ENCODE results near the gene PLSCR1.
"Not testable (repeated sequence)": the region's sequence is repeated elsewhere in the genome, so short reads cannot be mapped to it uniquely, and the experiment has no call there.

The PLSCR1 gene

DNA sequence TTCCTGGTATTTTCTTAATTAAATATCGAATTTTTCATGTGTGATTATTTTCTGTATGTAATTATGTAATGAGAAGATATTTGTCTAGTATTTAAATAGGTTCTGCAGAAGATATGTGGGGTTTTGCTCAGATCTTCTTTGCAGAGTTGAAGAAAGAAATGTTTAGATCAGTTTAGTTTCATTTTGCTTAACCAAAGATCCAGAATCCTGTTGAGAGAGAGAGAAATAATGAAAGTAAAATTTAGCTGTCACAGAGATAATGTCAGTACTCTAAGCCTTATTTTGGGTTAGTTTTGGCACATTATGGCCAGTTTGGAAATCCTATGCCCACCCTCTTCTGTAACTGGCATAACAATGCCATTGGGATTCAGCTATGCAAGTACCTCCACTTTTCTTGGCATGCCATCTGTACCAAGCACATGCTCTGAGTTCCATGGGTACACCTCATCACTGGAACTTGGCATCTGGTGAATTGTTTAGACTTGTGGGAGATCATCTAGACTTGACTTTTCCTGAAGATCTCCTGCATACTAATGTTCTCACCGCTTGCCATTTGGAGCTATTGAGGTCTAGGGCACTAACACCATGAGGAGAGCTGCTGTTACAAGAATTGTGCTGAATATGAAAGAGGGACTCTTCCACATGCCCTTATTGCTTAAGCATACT is 30.9 kb downstream of the PLSCR1 start:
- no peak for DNase-seq (ENCODE audit: low read depth)

DNA sequence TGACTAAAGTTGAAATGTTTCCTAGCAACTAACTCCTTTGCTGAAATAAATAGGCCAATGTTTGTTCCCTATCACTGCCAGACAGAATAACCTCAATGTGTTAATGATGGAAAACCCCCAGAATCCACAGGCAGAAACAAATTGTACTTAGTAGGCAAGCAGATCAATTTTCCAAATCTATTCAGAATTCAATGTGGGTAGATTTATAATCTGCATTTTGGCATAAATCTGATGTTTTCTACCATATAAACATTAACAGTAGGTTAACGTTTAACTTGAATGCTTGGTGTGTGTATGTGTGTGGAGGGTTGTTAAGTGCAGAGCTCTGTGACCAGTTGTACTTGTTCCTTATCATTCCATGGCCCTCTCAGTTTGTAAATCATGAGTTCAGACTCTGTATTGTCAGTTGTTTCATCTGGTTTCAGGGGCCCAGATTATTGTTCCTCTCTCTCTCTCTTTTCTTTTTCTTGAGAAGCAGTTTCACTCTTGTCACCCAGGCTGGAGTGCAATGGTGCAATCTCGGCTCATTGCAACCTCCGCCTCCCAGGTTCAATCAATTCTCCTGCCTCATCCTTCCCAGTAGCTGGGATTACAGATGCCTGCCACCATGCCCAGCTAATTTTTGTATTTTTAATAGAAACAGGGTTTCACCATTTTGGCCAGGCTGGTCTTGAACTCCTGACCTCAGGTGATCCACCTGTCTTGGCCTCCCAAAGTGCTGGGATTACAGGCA is 32.8 kb downstream of the PLSCR1 start:
- DNase-seq (ENCODE audit: low read depth): no peak

DNA sequence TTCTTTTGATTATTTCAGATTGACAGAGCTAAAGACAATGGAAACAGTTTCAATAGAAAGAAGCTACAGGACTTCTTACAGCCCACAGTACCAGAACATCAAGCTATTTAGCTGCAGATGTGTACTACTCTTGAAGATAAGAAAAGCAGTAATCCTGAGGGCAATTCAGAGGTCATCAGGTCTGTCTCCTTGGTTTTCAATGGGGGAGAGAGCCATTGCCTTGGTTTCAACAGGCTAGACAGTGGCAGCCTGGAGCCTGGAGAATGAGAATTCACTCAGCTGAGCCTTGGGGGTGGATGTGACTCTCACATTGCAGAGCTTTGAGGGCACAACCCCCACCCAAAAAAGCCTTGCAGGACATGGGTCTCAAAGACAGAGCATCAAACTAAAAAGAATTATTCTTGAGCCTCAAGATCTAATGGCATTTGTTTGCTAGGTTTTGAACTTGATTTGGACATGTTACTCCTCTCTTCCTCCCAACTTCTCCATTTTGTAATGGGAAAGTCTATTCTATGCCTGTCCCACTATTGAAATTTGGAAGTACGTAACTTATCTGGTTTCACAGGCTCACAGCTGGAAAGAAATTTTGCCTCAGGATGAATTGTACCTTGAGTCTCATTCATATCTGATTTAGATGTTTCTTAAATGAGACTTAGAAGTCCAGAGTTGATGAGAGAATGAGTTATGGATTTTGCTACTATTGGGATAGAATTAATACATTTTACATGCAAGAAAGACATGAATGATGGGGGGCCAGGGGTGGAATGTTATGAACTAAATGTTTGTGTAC is 36.9 kb downstream of the PLSCR1 start:
- DNase-seq (ENCODE audit: low read depth): no peak

DNA sequence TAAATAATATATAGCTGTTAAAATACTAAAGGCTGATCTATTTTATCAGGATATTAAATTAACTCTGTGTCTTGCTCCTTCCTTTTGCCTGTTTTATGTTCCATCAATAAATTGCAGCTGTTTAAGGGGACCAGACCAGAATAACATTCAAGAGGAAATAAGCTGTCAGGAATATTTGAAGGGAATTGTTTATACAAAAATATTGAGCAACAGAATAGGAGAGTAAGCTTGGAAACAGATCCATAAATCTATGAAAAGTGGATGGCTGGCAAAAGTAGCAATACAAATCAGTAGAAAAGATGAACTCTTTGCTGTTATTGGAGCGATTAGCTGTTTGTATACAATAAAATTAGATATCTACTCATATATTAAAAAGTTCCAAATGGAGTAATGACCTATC is 38.9 kb downstream of the PLSCR1 start:
- DNase-seq (ENCODE audit: low read depth): no peak

DNA sequence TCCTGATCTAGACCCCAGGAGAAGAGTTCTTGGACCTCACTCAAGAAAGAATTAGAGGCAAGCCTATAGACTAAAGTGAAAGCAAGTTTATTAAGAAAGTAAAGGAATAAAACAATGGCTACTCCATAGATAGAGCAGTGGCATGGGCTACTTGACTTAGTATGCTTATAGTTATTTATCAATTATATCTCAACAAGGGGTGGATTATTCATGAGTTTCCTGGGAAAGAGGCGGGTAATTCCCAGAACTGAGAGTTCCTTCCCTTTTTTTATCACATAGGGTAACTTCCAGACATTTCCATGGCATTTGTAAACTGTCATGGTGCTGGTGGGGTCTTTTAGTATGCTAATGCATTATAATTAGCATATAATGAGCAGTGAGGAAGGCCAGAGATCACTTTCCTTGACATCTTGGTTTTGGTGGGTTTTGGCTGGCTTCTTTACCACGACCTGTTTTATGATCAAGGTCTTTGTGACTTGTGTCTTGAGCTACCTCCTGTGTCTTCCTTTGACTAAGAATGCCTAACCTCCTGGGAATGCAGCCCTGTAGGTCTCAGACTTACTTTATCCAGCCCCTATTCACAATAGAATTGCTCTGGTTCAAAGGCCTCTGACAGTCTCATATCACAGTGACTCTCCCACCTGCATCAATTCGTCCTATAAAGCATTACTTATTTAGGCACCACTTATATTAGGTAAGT is 39.8 kb downstream of the PLSCR1 start:
- no peak for DNase-seq (ENCODE audit: low read depth)

DNA sequence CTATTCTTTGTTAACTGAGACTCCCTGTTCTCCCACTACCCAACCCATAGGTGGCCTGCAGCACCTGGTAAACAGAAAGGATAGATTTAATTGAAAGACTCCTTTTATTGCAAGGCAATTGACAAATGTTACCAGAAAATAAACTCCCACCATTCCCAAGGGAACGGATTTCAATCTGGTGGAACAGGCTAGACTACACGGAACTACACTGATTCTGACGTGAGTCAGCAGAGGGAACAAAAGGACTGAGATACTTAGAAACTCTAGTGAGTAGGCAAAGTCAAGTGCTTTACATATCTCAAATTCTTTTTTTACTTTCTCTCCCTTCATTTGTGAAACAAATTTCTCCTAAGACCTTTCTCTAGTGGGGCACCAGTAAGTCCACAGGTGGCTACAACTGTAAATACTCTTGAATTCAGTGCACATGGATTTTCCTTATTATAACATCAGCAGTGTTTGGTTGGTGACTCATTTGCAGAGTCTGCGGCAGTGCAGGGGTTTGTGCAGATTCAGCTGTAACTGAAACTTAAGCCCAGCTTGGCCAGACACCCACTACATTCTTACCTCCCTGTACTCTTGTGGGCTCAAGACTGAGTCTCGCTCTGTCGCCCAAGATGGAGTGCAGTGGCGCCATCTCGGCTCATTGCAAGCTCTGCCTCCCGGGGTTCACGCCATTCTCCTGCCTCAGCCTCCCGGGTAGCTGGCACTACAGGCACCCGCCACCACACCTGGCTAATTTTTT is 40.8 kb downstream of the PLSCR1 start:
- no peak for DNase-seq (ENCODE audit: low read depth)

DNA sequence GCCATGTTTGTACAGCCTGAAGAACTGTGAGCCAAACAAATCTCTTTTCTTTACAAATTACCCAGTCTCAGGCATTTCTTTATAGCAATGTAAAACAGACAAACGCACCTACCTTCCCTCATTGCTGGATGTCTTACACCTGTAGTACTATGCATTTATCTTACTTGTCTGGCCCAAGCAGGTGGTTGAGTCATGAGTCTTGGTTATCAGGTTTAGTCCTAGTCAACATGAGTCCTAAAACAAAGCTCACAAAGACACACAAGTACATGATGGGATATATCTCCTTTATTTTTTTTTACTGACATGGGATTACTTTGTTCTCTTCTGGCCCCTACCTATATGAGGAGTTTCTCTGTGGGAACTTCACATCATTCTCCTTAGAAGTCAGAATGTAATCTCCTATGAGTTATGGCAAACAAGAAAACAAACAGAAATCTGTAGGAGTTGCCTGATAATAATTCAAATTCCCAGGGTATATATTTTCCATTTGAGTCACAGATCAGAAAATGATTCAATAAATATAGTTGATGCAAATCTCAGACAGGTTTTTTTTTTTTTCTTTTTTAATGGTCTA is 41.4 kb downstream of the PLSCR1 start:
- DNase-seq (ENCODE audit: low read depth): no peak

DNA sequence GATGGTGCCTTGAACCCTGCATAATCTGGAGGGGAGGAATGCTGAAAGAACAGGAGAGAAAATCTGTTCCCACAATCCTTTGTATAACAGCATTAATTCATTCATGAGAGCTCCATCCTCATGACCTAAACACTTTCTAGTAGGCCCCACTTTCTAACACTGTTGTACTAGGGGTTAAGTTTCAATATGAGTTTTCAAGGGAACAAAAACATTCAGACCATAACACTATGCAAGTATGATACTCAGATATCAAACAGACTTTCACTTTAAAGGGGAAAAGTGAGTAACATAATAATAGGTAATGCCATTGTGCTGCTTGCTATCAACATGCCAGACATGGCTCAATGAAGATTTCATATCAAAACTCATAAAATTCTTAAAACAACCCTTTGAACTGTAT is 42.7 kb downstream of the PLSCR1 start:
- no peak for DNase-seq (ENCODE audit: low read depth)

DNA sequence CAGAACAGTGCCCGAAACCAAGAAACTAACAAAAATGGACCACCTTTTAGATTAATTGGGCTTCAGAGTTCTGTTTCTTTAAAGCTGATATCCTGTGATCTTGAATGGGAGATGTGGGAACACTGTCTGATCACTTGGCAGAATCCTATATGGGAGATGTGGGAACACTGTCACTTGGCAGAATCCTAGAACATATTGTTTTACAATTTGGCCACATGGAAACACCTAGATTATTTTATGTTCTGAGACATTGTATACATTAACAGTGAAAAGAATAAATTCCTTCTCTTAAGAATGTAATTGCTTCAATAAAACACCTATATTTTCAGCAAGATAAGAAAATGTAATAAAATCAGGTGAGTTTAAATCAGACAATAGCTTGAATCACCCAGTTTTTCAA is 44.7 kb downstream of the PLSCR1 start:
- DNase-seq (ENCODE audit: low read depth): no peak

DNA sequence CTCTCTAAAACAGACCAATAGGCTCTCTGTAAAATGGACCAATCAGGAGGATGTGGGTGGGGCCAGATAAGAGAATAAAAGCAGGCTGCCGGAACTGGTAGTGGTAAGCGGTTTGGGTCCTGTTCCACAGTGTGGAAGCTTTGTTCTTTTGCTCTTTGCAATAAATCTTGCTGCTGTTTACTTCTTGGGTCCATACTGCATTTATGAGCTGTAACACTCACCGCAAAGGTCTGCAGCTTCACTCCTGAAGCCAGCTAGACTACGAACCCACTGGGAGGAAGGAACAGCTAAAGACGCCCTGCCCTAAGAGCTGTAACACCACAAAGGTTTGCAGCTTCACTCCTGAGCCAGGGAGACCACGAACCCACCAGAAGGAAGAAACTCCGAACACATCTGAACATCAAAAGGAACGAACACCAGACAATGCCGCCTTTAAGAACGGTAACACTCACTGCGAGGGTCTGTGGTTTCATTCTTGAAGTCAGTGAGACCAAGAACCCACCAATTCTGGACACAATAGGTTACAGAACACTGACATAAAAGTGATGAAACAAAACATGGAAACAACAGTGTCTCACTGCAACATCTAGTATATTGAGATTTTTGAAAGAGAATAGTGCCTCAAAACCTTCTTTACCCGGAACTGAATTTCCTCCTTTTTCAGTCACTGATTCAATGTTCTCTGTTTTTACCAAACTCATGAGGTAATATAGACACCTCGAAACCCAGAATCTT is 46.2 kb downstream of the PLSCR1 start:
- DNase-seq (ENCODE audit: low read depth): no peak

DNA sequence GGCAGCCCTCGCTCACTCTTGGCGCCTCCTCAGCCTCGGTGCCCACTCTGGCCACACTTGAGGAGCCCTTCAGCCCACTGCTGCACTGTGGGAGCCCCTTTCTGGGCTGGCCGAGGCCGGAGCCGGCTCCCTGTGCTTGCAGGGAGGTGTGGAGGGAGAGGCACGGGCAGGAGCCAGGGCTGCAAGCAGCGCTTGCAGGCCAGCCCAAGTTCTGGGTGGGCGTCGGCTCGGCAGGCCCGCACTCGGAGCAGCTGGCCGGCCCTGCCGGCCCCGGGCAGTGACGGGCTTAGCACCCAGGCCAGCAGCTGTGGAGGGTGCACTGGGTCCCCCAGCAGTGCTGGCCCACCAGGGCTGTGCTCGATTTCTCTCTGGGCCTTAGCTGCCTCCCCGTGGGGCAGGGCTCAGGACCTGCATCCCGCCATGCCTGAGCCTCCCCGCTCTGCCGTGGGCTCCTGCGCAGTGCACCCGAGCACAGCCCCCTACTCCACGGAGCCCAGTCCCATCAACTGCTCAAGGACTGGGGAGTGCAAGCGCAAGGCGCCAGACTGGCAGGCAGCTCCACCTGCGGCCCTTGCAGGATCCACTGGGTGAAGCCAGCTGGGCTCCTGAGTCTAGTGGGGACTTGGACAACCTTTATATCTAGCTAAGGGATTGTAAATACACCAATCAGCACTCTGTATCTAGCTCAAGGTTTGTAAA is 47.1 kb downstream of the PLSCR1 start:
- DNase-seq (ENCODE audit: low read depth): not testable (repeated sequence)

DNA sequence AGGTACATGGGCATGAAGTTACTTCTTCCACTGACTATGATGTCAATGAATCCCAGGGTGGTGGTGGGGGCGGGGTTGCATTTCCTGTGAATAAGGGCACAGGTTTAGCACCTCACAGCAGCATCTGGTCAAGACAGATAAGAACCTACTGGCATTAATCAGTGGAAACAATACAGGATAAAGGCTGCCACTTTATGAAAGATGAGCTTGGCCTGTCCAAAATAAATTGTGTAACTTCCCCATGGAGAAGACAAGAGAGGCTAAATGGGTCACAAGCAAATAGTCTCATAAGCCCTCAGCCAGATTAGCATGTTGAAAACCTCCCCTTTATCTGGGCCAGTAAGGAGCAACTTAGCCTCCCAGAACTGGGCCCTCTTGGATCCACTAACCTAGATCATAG is 47.7 kb downstream of the PLSCR1 start:
- DNase-seq (ENCODE audit: low read depth): no peak

DNA sequence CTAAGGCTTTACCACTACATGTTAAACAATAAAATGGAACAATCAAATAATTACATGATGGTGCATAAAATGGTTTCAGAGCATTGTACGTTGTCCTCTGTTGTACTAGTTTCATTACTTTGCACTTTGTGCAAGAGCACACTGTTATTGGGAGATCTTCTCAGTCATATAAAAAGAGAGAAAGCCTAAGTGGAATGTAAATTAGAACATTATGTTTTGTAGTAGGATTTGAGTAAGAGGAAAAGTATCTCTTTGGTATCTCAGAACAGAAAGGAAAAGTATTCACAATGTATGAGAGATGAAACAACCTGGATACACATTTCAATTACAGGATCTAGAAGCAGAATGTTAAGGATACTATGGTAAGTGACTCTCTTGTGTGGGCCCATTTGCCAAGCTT is 48.2 kb downstream of the PLSCR1 start:
- no peak for DNase-seq (ENCODE audit: low read depth)

DNA sequence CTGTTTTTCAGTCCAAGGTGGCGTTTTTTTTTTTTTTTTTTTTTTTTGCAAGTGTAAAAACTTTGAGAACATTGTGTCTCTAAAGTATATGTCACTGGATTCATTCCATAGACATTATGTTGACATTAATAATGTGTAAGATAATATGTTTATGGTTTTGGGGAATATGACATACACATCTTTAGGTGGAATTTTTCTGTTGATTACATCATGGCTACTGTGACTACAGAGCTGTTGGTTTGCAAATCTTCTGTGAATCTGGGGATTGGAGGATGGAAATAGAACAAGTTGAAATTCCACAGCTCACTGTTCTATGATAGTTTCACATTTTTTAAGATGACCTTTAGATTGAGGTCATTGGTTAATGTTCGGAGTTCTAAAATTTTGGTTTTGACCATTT is 50.6 kb downstream of the PLSCR1 start:
- no peak for DNase-seq (ENCODE audit: low read depth)

DNA sequence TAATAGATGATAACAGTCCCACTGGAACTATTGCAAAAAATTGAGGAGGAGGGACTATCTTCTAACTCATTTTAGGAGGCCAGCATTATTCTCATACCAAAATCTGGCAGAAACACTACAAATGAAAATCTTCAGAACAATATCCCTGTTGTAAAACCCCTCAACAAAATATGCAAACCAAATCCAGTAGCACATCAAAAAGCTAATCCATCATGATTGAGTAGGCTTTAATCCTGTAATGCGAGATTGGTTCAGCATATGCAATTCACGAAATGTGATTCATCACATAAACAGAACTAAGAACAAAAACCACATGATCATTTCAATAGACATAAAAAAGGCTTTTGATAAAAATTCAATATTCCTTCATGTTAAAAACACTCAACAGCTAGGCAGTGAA is 51.2 kb downstream of the PLSCR1 start:
- DNase-seq (ENCODE audit: low read depth): no peak

DNA sequence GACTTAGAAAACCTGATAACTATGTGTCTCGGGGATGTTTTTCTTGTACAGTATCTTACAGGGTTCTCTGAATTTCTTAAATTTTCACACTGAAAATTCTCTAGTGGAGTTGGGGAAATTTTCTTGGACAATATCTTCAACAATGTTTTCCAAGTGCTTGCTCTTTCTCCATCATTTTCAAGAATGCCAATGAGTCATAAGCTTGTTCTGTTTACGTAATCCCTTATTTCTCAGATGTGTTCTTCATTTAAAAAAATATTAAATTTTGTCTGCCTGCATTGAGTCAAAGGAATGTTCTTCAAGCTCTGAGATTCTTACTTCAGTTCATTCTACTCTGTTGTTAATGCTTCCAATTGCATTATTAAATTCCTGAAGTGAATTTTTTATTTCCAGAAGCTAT is 53.1 kb downstream of the PLSCR1 start:
- no peak for DNase-seq (ENCODE audit: low read depth)

DNA sequence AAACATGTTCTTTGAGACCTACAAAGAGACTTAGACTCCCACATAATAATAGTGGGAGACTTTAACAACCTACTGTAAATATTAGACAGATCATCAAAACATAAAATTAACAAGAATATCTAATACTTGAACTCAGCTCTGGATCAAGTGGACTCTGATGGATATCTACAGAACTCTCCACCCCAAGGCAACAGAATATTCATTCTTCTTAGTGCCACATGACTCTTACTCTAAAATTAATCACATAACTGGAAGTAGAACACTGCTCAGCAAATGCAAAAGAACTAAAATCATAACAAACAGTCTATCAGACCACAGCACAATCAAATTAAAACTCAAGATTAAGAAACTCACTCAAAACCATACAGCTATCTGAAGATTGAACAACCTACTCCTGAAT is 59.1 kb downstream of the PLSCR1 start:
- DNase-seq (ENCODE audit: low read depth): no peak

DNA sequence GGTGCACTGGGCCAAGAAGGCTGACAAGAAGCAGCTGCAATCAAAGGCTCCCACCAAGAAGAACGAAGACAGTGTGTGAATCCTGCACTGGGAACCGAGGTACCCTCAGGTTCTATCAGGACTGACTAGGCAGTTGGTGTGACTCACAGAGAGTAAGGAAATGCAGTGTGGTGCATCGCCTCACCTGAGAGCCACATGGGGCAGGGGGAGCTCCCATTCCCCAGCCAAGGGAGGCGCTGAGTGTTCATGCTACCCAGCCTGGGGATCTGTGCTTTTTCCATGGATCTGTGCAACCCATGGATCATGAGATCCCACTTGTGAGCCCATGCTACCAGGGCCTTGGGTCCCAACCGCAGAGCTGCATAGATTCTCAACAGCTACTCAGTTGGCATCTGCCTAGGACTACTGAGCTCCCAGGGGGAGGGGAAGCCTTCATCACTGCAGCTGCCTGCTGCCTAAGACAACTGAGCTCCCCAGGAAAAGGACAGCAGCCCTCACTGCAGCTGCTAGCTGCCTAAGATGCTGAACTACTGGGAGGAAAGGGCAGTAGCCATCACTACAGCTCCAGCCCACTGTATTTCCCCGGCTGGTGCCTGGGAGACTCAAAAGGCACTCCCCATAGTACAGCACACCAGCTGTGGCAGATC is 68.2 kb downstream of the PLSCR1 start:
- no peak for DNase-seq (ENCODE audit: low read depth)

DNA sequence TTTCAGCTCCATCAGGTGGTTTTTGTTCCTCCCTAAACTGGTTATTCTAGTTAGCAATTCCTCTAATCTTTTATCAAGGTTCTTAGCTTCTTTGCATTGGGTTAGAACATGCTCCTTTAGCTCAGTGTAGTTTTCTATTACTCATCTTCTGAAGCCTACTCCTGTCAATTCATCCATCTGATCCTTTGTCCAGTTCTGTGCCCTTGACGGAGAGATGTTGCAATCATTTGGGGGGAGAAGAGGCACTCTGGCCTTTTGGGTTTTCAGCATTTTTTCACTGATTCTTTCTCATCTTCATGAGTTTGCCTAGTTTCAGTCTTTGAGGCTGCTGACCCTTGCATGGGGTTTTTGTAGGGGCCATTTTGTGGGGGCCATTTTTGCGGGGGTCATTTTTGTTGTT is 69.4 kb downstream of the PLSCR1 start:
- DNase-seq (ENCODE audit: low read depth): not testable (repeated sequence)

DNA sequence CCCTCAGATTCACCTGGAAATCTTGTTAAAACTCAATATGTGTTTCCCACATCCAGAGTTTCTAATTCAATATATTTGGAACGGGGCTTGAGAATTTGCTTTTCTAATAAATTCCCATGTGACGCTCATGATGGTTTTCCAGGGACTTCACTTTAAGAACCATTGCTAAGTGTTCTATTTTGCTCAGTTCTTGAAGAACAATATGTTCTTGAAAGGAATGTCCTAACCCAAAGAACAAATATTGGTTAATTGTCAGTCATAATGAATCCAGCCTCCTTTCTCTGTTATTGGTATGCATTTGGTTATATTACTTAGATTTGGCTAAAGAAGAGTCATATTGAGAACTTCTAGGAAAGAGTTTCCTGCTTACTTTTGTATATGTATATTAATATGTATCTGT is 70.7 kb downstream of the PLSCR1 start:
- DNase-seq (ENCODE audit: low read depth): no peak
